Activated T-helper 1 cell treated with Interleukin-2 at 50 U/mL for 16 hours (primary cell): ENCODE results near the gene HNRNPC.
"Not testable (repeated sequence)": the region's sequence is repeated elsewhere in the genome, so short reads cannot be mapped to it uniquely, and the experiment has no call there.

ENCODE experiments used
- DNase-seq: peaks from one replicate; pipeline ENCODE4 v3.0.0-alpha.2; 2020; ENCODE audit warnings: low read depth

Gene HNRNPC

DNA sequence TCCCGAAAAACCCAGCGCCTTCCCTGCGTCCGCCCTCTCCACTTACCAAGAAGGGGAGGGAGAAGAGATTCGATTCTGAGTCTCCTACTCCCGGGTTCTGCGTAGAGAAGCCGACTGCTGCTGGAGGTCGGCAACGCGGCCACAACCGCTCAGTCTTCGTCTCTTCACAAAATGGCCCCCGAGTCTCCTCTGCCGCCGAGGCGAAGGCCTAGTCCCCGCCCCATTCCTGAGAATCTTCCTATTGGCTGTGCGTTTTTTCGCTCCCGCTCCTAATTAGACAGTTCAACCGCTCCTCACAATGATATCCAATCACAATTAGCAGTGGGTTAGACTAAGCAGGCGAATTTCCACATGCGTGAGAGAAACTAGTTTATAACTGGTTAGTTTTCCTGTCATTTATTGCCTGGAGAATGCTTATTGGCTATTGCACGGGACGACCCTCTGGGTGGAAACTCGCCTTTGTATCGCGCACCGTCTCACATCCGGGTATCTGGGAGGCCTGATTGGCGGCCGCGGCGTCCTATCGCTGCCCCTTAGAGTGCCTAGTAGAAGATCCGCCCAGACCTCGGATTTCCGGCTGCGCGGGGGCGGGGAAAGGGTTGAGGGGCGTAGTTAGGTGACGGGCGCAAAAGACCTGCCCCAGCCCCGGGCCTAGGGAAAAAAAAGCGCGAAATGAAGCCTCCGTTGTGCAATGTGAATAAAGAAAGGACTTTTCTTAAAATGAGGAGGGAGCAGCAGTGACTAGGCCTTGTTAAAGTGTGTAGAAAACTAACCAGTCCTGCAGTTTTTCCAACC, at the start of gene HNRNPC:
HNRNPC (minus strand) TSS at position 191 of the 795 bp plus-strand sequence. CDS start 35,249 bp downstream, outside the sequence.
- DNase-seq: peak; percentile 100

DNA sequence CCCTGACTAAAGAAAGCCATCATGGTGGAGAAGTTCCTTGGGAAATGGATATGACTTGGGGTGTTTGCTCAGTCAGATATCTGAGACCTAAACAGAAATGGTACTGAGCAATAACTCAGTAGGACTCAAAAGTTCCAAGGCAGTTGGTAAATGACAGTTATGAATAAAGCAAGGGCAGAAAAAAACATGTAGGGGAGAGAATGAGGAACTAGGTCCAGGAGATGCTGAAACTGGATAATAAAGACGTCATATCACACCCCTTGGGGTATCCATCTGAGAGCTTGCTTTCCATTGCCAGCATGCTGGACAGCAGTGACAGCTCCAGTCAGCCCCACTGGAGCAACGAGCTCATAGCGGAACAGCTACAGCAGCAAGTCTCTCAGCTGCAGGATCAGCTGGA, 48.2 kb upstream of the HNRNPC start:
- DNase-seq: no peak

DNA sequence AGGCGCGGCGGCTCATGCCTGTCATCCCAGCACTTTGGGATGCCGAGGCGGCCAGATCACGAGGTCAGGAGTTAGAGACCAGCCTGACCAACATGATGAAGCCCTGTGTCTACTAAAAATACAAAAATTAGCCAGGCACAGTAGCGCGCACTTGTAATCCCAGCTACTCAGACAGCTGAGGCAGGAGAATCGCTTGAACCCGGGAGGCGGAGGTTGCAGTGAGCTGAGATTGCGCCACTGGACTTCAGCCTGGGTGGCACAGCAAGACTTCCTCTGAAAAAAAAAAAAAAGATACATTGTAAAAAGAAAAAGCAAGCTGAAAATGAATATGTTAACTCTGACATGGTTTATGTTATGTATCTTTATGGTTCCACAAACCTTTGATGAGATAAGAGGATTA, 44.3 kb upstream of the HNRNPC start:
- no peak for DNase-seq

DNA sequence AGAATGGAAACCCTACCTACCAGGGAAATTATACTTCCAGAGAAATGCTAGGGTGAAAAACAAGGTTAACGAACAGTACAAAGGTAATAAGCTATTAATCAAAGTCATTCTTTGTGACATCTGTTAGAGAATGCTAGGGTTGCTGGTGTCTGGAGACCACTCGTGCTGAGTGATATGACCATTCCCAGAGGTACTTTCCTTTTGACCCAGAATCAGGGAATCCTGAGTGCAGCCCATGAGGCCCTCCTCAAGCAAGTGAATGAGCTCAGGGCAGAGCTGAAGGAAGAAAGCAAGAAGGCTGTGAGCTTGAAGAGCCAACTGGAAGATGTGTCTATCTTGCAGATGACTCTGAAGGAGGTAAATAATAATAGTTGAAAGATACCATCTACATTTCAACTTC, 42.4 kb upstream of the HNRNPC start:
- DNase-seq: no peak

DNA sequence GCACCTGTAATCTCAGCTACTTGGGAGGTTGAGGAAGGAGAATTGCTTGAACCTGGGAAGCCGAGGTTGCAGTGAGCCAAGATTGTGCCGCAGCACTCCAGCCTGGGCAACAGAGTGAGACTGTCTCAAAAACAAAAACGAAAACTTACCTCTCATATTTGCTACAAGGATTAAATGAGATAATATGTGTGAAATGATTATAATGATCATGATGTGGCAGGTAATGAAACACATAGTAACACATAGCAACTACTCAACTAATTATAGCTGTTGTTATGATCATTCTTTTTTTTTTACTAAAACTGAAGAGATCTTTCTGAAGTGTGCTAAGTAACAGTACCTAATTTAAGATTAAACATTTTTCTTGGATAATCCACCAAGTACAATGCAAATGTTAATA, 40.7 kb upstream of the HNRNPC start:
- DNase-seq: no peak

DNA sequence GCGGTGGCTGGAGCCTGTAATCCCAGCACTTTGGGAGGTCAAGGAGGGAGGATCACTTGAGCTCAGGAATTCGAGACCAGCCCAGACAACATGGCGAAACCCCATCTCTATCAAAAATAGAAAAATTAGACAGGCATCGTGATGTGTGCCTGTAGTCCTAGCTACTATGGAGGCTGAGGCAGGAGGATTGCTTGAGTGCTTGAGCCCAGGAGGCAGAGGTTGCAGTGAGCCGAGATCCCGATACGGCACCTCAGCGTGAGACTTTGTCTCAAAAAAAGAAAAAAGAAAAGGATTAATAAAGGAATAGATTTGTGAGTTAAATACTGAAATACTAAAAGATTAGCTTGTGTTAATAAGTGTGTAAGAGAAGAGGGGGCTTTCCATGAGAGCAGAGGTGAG, 40.0 kb upstream of the HNRNPC start:
- no peak for DNase-seq

DNA sequence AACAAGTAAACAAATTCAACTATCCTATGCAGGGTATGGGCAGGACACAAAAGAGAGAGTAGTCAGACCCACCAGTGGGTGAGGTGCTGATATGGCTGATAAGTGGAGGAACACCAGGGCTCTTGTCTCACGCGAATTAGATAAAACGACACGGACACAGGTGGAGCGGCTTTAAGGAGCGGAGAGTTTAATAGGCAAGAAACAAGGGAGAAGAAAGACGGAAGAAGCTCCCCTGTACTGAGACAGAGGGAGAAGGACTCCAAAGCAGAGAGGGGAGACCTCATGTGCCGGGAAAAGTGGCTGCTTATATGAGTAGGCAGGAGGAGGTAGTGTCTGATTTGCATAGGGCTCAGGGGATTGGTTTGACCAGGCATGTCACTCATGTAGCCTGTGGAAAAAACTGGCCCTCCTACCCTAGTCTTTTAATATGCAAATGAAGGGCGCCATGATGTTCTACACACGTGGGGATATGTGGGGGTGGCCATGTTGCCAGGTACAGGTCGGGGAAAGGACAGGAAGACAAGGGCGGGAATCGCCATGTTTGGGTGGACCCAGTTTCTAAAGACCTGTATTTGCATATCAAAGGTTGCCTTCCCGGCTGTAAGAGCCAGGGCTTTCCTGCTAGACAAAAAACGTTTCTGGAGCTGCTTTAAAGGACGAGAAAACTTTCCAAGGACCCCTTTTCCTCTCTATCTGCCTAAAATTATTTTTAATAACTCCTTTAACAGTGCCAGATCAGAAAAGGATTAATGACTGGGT, 39.4 kb upstream of the HNRNPC start:
- DNase-seq: peak; percentile 55

DNA sequence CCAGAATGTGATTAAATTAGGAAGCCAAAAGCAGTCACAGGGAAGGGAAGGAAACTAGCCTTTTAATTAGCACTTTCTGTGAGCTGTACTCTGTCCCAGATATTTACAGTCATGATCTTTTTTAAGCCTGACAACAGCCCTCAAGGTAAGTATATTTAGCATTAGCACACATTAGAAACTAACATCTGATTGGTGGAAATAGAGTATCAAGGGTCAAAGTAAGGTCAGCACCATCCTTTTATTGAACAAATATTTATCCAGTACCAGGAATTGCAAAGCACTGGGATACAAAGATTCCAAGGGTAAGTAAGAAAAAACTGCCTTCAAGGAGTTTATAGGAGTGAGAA, 38.9 kb upstream of the HNRNPC start:
- DNase-seq: no peak

DNA sequence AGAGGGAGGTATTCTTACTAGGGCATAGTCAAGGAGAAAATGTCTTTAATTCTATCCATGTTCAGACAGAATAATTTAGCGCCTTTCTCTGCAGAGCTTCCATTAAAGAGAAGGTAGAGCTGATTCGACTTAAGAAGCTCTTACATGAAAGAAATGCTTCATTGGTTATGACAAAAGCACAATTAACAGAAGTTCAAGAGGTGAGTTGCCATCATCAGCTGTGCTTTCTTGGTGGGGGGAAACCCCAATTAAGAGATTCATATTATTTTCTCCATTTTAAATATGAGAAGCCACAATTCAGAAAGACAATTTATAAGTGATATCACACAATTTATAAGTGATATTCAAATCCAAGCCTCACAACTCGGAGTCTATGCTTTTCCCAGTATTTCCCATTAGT, 38.4 kb upstream of the HNRNPC start:
- DNase-seq: no peak

DNA sequence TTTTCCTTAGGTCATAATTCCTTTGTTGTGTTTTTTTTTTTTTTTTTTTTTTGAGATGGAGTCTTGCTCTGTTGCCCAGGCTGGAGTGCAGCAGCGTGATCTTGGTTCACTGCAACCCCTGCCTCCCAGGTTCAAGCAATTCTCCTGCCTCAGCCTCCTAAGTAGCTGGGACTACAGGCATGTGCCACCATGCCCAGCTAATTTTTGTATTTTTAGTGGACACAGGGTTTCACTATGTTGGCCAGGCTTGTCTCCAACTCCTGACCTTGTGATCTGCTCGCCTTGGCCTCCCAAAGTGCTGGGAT, 33.5 kb upstream of the HNRNPC start:
- not testable (repeated sequence) for DNase-seq

DNA sequence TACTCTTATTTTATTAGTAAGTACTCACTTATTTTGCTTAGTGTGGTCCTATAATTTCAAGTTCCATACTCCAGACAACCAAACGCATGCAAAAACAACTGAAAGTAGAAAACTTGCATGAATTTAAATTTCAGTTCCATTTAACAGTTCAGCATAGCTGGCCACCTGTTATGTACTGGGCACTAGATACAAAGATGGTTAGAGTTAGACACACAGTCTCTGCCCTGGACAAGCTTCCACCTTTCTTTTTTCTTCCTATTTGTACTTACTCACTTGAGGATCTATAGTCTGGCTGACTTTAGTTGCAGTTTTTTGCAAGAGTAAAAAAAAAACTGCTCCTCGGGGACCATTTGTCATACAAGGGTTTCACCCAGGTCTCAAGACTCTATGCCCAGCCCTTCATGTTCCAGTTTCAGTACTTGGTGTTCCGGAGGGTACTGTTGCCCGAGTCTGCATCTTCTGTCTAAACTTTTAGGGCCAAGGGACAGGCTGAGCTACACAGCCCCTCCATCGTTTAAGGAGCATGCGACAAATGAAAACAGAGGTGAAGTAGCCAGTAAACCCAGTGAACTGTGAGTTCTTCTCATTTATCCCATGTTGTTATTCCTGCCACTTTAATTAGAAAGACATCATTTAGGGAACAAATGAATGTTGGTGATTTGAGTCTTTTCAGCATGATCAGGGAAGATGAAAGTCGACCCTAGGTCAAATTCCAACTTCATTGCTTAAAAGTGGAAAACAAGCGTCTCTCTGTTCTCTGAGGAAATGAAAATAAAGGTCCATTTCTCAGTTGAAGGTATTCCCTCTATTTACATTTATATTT, 33.0 kb upstream of the HNRNPC start:
- no peak for DNase-seq

DNA sequence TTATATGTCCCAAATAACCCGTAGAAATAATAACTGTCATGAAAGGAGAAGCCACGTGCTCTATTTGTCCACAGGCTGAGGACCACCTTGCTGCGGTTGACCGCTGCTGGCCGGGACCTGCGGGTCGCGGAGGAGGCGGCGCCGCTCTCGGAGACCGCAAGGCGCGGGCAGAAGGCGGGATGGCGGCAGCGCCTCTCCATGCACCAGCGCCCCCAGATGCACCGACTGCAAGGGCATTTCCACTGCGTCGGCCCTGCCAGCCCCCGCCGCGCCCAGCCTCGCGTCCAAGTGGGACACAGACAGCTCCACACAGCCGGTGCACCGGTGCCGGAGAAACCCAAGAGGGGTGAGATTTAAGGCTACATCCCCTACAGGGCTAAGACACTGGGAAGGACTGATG, 31.6 kb upstream of the HNRNPC start:
- no peak for DNase-seq

DNA sequence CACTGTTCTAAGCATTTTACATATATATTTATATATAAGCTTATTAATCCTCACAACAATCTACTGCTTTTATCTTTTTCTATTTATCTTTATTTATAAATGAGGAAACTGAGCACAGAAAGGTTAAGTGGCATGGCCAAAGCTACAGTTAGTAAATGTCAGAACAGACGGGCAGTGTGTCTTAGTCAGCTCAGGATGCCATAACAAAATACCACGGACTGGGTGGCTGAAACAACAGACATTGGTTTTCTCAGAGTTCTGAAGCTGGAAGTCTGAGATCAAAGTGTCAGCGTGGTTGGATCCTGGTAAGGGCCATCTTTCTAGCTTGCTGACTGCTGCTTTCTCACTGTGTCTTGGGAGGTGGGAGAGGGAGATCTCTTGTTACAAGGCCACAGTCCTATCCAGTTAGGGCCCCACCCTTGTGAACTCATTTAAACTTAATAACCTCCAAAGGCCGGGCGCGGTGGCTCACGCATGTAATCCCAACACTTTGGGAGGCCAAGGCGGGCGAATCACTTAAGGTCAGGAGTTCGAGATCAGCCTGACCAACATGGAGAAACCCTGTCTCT, 30.4 kb upstream of the HNRNPC start:
- DNase-seq: no peak

DNA sequence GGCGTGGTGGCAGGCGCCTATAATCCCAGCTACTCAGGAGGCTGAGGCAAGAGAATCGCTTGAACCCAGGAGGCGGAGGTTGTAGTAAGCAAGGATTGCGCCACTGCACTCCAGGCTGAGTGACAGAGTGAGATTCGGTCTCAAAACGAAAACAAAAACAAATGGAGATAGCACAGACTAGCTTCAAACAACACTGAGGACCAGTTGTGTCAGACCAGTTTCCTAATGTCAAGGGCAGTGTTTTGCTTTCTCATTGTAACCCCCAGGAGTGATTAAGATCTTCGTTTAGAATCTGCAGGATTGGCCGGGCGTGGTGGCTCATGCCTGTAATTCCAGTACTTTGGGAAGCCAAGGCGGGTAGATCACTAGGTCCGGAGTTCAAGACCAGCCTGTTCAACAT, 29.1 kb upstream of the HNRNPC start:
- no peak for DNase-seq

DNA sequence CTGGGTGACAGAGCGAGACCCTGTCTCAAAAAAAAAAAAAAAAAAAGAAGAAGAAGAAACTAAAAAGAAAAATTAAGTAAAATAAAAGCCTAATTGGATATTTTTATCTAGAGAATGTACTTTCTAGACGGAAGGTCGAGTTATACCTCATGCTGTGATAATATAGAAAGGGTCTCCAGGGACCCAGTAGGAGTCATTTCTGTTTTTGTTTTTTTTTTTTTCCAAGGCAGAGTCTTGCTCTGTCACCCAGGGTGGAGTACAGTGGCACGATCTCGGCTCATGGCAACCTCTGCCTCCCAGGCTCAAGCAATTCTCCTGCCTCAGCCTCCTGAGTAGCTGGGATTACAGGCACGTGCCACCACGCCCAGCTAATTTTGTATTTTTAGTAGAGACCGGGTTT, 24.8 kb upstream of the HNRNPC start:
- DNase-seq: not testable (repeated sequence)

DNA sequence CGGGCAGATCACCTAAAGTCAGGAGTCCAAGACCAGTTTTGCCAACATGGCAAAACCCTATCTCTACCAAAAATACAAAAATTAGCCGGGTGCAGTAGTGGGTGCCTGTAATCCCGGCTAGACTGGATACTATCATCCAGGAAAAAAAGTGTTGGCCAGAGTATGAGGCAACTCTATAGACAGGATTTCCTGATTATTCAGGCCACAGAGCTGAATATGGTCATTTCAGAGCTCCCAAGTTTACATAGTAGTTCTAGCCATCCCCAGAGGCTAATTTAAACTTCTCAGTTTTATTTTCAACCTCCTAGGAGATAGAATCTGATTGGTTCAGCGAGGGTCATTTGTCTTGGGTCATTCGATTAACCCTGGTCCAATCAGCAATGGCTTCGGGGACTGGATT, 17.9 kb upstream of the HNRNPC start:
- DNase-seq: no peak

DNA sequence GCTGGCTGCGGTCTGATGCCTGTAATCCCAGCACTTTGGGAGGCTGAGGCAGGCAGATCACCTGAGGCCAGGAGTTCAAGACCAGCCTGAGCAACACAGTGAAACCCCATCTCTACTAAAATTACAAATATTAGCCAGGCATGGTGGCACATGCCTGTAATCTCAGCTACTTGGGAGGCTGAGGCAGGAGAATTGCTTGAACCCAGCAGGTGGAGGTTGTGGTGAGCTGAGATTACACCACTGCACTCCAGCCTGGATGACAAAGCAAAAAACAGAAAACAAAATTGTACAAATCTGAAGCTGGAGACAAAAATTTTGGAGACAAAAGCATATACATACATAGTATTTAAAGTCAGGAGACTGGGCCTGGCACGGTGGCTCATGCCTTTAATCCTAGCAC, 17.3 kb upstream of the HNRNPC start:
- DNase-seq: not testable (repeated sequence)

DNA sequence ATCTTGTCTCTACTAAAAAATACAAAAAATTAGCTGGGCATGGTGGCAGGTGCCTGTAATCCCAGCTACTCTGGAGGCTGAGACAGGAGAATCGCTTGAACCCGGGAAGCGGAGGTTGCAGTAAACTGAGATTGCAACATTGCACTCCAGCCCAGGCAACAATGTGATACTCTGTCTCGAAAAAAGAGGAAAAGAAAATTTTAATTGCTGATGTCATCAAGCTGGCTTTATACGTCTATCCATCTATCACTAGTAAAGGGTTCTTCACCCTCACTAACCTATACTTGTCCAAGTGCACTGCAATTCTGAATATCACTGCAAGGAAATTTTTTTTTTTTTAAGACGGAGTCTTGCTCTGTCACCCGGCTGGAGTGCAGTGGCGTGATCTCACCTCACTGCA, 12.7 kb upstream of the HNRNPC start:
- DNase-seq: not testable (repeated sequence)

DNA sequence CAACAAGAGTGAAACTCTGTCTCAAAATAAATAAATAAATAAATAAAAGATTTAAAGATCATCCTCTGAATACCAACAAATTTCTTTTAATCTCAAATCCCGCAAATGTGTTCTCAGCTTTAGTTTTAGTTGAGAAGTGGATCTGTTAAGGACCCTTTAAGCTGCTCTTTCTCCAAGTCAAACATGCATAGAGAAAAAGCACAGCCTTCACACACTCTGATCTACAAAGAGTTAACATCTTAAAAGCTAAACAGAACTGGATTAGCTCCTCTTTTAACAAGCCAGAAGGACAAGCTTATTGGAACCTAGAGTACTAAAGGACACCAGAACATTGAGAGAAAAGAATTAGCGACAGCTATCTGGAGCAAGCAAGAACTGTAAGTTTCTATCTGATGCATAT, 10.5 kb upstream of the HNRNPC start, which contains the start of gene RPGRIP1:
RPGRIP1 (plus strand) TSS at position 301 of the 400 bp plus-strand sequence. CDS start 7,894 bp downstream, outside the sequence.
- no peak for DNase-seq

DNA sequence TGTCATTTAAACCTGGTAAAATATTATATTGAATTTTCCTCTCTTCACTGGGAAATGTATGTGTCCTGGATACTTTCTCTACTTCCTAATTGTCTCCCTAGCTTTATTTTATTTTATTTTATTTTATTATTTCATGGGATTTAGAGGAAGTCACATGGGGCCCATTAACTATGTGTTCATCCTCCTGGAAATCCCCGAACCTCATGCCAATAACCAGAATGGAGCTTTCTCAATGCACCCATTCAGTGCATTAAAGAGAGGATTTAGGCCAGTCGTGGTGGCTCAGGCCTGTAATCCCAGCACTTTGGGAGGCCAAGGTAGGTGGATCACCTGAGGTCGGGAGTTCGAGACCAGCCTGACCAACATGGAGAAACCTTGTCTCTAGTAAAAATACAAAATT, 9.4 kb upstream of the HNRNPC start:
- DNase-seq: no peak

DNA sequence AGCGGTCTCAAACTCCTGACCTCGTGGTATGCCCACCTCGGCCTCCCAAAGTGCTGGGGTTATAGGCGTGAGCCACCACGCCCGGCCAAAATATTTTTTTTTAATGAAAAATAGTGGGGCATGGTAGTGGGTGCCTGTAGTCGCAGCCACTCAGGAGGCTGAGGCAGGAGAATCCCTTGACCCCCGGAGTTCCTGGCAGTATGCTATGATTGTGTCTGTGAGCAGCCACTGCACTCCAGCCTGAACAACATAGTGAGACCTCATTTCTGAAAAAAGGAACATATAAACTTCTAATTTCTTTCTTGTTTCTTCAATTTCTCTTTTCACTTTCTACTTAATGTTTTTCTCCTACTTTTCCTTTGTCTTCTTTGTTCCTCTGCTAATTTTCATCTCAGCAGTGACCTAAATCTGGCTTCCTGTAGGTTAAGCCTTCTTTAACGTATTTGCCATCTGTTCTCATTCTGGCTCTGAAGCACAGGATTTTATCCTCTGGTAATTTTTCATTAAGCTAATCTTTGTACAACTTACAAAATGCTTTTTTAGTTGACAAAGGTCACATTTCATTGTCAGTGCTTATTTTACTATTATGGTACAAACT, 6.1 kb upstream of the HNRNPC start:
- no peak for DNase-seq

DNA sequence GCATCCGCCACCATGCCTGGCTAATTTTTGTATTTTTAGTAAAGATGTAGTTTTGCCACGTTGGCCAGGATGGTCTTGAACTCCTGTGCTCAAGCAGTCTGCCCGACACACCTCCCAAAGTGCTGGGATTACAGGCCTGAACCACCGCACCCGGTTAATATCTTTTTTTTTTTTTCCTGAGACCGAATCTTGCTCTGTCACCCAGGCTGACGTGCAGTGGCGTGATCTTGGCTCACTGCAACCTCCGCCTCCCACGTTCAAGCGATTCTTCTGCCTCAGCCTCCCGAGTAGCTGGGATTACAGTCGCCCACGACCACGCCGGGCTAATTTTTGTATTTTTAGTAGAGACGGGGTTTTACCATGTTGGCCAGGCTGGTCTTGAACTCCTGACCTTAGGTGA, 3.4 kb upstream of the HNRNPC start:
- not testable (repeated sequence) for DNase-seq
